Measurements from ENCODE around the gene KIAA0825. TPM values are rescaled to one million over a fixed set of nuclear protein-coding genes. Genes with fewer than 3 reads are reported as not detected.

The KIAA0825 gene
- total and polyA plus RNA-seq, 3 donors from 2014 or later, result 4.1 to 11.2 (median 9.3) TPM

DNA sequence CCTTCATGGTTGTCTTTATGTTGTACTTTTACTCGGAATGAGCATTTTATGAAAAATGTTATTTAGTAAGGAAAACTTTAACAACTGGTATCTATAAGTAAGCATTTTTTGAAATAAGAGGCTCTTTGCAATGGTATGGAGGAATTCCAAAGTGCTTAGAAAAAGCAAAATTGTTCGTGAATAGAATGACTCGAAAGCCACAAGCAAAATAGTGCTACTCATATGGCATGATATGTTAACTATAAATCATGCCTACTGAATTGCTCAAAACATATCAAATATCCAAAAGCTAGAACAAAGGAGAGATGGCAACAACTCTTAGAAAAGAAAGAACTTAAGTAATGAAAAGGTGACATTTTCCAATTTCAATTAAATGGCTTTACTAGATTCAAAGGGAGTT, 216.3 kb downstream of the KIAA0825 start:
- intact Hi-C loops (cut with DNase I; ENCODE audit: low total_unique reads), result no loop called here
- no peaks in the 10 kb centered on the region for H3K36me3 ChIP-seq (ENCODE audit: low read depth, missing control alignments)
- H3K4me3 ChIP-seq, result no peak overlapping the region
- H3K9me3 ChIP-seq, result no peaks in the 10 kb centered on the region
- H3K4me1 ChIP-seq, result no peaks in the 10 kb centered on the region
- WGBS, 2 donors, result 93% methylated on average over 3 of the region's 3 CpGs
- TF ChIP-seq, protein P1, sequence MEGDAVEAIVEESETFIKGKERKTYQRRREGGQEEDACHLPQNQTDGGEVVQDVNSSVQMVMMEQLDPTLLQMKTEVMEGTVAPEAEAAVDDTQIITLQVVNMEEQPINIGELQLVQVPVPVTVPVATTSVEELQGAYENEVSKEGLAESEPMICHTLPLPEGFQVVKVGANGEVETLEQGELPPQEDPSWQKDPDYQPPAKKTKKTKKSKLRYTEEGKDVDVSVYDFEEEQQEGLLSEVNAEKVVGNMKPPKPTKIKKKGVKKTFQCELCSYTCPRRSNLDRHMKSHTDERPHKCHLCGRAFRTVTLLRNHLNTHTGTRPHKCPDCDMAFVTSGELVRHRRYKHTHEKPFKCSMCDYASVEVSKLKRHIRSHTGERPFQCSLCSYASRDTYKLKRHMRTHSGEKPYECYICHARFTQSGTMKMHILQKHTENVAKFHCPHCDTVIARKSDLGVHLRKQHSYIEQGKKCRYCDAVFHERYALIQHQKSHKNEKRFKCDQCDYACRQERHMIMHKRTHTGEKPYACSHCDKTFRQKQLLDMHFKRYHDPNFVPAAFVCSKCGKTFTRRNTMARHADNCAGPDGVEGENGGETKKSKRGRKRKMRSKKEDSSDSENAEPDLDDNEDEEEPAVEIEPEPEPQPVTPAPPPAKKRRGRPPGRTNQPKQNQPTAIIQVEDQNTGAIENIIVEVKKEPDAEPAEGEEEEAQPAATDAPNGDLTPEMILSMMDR (IDR thresholded peaks at IDR 0.05), result no peak
- no peak for TF ChIP-seq POLR2A (IDR thresholded peaks at IDR 0.05)
- no peaks in the 10 kb centered on the region for H3K27me3 ChIP-seq
- no peak for DNase-seq
- no peak overlapping the region for H3K27ac ChIP-seq

DNA sequence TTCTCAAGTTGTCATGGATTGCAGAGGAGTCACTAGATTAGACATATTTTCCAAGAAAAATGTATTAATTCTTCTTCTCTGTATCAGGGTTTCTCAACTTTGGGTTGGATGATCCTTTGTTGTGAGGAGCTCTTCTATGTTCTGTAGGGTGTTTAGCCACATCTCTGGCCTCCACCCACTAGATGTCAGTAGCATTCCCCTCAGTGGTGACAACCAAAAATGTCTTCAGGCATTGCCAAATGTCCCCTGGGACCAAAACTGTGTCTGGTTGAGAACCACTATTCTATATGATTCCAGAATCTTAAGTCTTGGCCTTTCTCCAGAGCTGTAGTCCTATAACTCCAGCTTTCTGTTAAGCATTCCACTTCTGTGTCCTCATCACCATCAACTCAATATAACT, 220.9 kb downstream of the KIAA0825 start:
- TF ChIP-seq, protein P1 (IDR thresholded peaks at IDR 0.05), result no peak
- no peak for TF ChIP-seq POLR2A (IDR thresholded peaks at IDR 0.05)
- DNase-seq, result no peak
- H3K9me3 ChIP-seq, result no peaks in the 10 kb centered on the region
- H3K4me3 ChIP-seq, result no peak overlapping the region
- no peaks in the 10 kb centered on the region for H3K36me3 ChIP-seq (ENCODE audit: low read depth, missing control alignments)
- intact Hi-C loops (cut with DNase I; ENCODE audit: low total_unique reads), result no loop called here
- no peak overlapping the region for H3K27ac ChIP-seq
- H3K27me3 ChIP-seq, result no peaks in the 10 kb centered on the region
- no peaks in the 10 kb centered on the region for H3K4me1 ChIP-seq

DNA sequence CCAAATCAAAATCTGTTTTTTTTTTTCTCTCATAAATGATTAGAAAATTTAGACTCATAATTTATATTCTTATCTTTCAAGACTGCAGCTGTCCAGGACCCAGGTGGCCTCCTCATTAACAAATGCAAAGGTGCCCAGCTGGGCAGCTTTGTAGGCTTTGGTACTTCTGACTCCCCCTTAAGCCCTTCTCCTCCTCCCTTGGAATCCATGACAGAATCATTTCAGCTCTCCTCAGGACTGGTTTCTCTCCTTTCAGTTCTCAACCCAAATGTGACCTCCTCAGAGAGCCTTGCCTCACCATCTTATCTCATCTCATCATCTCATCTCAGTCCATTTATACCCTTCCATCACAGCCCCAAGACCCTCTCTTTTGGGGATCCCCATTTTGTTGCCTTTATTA, 221.7 kb downstream of the KIAA0825 start:
- Histone ChIP-seq H3K27me3 (no peaks in the 10 kb centered on the region), H3K27ac (no peak overlapping the region), H3K4me1 (no peaks in the 10 kb centered on the region), H3K4me3 (no peak overlapping the region), H3K9me3 (no peaks in the 10 kb centered on the region), H3K36me3 (ENCODE audit: low read depth, missing control alignments) (no peaks in the 10 kb centered on the region)
- no peak for TF ChIP-seq POLR2A (IDR thresholded peaks at IDR 0.05)
- TF ChIP-seq, protein P1 (IDR thresholded peaks at IDR 0.05), result no peak
- intact Hi-C loops (cut with DNase I; ENCODE audit: low total_unique reads), result no loop called here
- DNase-seq, result no peak

DNA sequence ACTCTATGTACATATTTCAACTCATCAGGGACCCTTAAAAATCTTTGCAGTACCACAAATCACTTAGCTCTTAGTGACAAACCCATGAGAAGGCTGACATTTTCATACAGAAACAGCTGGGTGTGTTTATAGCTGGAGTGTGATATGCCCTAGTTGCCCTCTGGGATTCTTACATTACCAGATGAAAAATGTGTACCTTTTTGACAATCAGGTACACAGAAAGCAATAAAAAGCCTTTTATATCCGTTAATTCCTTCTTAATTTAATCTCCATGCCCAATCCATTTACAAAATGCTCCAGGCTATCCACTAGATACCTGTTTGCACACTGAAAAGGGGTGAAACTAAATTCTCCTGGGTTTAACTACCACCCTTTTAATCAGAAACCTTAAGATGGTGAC, 222.9 kb downstream of the KIAA0825 start:
- Histone ChIP-seq H3K27ac (no peak overlapping the region), H3K4me1 (no peaks in the 10 kb centered on the region), H3K36me3 (ENCODE audit: low read depth, missing control alignments) (no peaks in the 10 kb centered on the region), H3K9me3 (no peaks in the 10 kb centered on the region), H3K4me3 (no peak overlapping the region), H3K27me3 (no peaks in the 10 kb centered on the region)
- intact Hi-C loops (cut with DNase I; ENCODE audit: low total_unique reads), result no loop called here
- TF ChIP-seq, protein P1 (IDR thresholded peaks at IDR 0.05), result no peak
- TF ChIP-seq POLR2A (IDR thresholded peaks at IDR 0.05), result no peak
- DNase-seq, result no peak
- 90 to 93% methylated on average over 1 of the region's 1 CpG for WGBS, 2 donors

DNA sequence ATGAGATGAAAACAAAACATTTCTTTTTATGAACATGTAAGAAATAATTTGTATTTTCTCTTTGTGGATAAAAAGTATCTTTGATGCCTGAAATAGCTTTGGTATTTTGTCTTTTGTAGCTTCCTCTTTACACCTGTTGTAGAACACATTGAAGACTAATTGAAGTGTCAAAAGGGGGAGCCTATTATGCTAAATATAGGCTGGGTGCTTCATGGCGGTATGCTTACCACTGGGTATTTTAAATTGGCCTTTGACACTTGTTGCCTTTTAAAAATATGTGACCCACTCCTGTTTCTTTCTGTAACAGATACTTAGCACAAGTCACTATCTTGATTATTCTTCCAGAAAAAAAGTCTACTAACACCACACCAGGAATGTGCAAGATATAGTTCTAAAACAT, 226.4 kb downstream of the KIAA0825 start:
- 94 to 96% methylated on average over 1 of the region's 1 CpG for WGBS, 2 donors
- Histone ChIP-seq H3K9me3 (no peaks in the 10 kb centered on the region), H3K36me3 (ENCODE audit: low read depth, missing control alignments) (no peaks in the 10 kb centered on the region), H3K4me1 (no peaks in the 10 kb centered on the region), H3K27ac (no peak overlapping the region), H3K27me3 (no peaks in the 10 kb centered on the region), H3K4me3 (no peak overlapping the region)
- TF ChIP-seq, protein P1 (IDR thresholded peaks at IDR 0.05), result no peak
- TF ChIP-seq POLR2A (IDR thresholded peaks at IDR 0.05), result no peak
- intact Hi-C loops (cut with DNase I; ENCODE audit: low total_unique reads), result no loop called here
- no peak for DNase-seq

Measured in testis (tissue), 3 donors.